ENCODE data around the gene CDCA8.

CDCA8 gene

DNA sequence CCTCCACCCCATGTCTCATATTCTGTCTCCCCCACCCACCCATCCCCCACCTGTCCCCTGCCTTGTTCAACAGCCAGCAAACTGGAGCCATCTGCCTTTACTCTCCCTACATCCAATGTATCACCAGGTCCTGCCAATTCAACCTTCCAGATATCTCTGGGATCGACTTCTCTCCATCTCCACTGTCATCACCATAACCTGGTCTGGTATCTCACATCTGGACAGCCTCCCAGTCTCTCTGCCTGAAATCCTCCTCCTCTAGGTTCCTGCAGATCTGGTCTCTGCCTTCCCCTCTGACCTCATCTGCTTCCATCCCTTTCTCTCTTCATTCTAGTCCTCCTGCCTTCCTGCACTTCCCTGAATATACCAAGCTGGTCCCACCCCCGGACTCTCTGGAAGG lies 22.2 kb upstream of the CDCA8 start:
- TF ChIP-seq, protein P1, sequence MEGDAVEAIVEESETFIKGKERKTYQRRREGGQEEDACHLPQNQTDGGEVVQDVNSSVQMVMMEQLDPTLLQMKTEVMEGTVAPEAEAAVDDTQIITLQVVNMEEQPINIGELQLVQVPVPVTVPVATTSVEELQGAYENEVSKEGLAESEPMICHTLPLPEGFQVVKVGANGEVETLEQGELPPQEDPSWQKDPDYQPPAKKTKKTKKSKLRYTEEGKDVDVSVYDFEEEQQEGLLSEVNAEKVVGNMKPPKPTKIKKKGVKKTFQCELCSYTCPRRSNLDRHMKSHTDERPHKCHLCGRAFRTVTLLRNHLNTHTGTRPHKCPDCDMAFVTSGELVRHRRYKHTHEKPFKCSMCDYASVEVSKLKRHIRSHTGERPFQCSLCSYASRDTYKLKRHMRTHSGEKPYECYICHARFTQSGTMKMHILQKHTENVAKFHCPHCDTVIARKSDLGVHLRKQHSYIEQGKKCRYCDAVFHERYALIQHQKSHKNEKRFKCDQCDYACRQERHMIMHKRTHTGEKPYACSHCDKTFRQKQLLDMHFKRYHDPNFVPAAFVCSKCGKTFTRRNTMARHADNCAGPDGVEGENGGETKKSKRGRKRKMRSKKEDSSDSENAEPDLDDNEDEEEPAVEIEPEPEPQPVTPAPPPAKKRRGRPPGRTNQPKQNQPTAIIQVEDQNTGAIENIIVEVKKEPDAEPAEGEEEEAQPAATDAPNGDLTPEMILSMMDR (IDR thresholded peaks at IDR 0.05; ENCODE audit: insufficient read depth, low read length), result no peak
- TF ChIP-seq GABPA (IDR thresholded peaks at IDR 0.05; ENCODE audit: low read depth) (no peak), POLR2AphosphoS5 (IDR thresholded peaks at IDR 0.05; ENCODE audit: low read depth) (no peak), SPI1 (IDR thresholded peaks at IDR 0.05; ENCODE audit: borderline replicate concordance, low read depth) (no peak)
- TF ChIP-seq, protein P2, sequence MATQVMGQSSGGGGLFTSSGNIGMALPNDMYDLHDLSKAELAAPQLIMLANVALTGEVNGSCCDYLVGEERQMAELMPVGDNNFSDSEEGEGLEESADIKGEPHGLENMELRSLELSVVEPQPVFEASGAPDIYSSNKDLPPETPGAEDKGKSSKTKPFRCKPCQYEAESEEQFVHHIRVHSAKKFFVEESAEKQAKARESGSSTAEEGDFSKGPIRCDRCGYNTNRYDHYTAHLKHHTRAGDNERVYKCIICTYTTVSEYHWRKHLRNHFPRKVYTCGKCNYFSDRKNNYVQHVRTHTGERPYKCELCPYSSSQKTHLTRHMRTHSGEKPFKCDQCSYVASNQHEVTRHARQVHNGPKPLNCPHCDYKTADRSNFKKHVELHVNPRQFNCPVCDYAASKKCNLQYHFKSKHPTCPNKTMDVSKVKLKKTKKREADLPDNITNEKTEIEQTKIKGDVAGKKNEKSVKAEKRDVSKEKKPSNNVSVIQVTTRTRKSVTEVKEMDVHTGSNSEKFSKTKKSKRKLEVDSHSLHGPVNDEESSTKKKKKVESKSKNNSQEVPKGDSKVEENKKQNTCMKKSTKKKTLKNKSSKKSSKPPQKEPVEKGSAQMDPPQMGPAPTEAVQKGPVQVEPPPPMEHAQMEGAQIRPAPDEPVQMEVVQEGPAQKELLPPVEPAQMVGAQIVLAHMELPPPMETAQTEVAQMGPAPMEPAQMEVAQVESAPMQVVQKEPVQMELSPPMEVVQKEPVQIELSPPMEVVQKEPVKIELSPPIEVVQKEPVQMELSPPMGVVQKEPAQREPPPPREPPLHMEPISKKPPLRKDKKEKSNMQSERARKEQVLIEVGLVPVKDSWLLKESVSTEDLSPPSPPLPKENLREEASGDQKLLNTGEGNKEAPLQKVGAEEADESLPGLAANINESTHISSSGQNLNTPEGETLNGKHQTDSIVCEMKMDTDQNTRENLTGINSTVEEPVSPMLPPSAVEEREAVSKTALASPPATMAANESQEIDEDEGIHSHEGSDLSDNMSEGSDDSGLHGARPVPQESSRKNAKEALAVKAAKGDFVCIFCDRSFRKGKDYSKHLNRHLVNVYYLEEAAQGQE (IDR thresholded peaks at IDR 0.05; ENCODE audit: insufficient replicate concordance, low read depth), result no peak
- peaks cover 3% of the 10 kb centered on the region for H3K27me3 ChIP-seq (ENCODE audit: insufficient read depth, poor library complexity, severe bottlenecking)

DNA sequence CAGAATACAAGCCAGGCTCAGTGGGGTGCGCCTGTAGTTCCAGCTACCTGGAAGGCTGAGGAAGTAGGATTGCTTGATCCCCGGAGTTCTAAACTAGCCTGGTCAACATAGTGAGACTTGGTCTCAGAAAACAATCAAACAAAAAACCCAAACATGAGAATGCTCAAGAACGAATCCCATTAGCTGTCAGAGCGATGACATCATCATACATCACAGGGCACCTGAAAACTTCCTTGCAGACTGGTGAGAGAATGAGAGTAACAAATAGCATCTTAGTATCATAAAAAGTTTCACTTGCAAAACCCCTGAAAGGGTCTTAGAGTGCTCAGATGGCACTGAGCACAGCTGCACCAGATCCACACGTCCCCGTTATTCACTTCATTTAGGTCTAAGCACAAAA lies 21.1 kb upstream of the CDCA8 start:
- no peak for DNase-seq (ENCODE audit: low read depth in 1 of 2, low spot score in 1 of 2)
- no peak overlapping the region for H3K27ac ChIP-seq (replicated peaks)
- no peak overlapping the region for H3K4me3 ChIP-seq (replicated peaks; ENCODE audit: insufficient read depth, low read length)
- TF ChIP-seq POLR2AphosphoS5 (IDR thresholded peaks at IDR 0.05; ENCODE audit: low read depth), result no peak
- TF ChIP-seq SPI1 (IDR thresholded peaks at IDR 0.05; ENCODE audit: borderline replicate concordance, low read depth), result no peak
- TF ChIP-seq GABPA (IDR thresholded peaks at IDR 0.05; ENCODE audit: low read depth), result no peak
- TF ChIP-seq, protein P2 (IDR thresholded peaks at IDR 0.05; ENCODE audit: insufficient replicate concordance, low read depth), result no peak
- TF ChIP-seq, protein P1 (IDR thresholded peaks at IDR 0.05; ENCODE audit: insufficient read depth, low read length), result no peak
- peaks cover 3% of the 10 kb centered on the region for H3K27me3 ChIP-seq (ENCODE audit: insufficient read depth, poor library complexity, severe bottlenecking)

More for the DNA sequence above, 22.2 kb upstream of the CDCA8 start:
- Histone ChIP-seq H3K4me3 (replicated peaks; ENCODE audit: insufficient read depth, low read length) (no peak overlapping the region), H3K27ac (replicated peaks) (no peak overlapping the region)
- no peak for DNase-seq (ENCODE audit: low read depth in 1 of 2, low spot score in 1 of 2)

DNA sequence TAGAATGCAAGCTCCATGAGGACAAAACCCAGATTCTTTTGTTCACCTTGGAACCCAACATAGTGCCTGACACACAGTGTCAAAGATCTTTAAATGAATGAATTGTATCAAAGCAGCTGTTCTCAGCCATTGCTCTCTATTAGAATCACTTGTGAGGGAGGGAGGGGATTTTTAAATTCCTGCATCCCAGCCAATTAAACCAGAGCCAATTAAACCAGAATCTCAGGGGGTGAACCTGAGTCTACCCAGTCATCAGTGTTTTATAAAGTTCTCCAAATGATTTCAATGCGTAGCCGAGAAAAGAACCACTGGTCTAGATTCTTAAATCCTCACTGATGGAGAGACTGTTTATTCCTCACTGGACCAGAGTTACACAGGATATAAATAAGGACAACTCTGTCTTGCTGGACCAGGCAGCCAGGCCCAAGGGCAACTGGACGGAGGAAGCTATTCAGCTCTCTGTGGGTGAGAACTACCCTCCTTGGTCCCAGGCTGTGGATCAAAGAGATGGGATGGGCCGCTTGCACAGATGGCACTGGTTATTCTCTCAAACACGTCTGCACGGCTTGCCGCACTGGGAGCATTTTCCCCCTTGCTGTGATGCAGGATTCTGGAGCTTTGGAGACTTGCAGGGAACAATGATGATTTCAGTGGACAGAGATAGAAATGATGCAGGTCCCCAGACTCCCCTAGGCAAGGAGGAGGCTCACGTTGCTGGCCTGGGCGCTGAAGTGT lies 20.0 kb upstream of the CDCA8 start:
- DNase-seq (ENCODE audit: low read depth in 1 of 2, low spot score in 1 of 2), result no peak
- Histone ChIP-seq H3K27ac (replicated peaks) (no peak overlapping the region), H3K27me3 (ENCODE audit: insufficient read depth, poor library complexity, severe bottlenecking) (peaks cover 3% of the 10 kb centered on the region), H3K4me3 (replicated peaks; ENCODE audit: insufficient read depth, low read length) (no peak overlapping the region)
- TF ChIP-seq POLR2AphosphoS5 (IDR thresholded peaks at IDR 0.05; ENCODE audit: low read depth) (no peak), GABPA (IDR thresholded peaks at IDR 0.05; ENCODE audit: low read depth) (no peak), SPI1 (IDR thresholded peaks at IDR 0.05; ENCODE audit: borderline replicate concordance, low read depth) (no peak)
- TF ChIP-seq, protein P1 (IDR thresholded peaks at IDR 0.05; ENCODE audit: insufficient read depth, low read length), result no peak
- TF ChIP-seq, protein P2 (IDR thresholded peaks at IDR 0.05; ENCODE audit: insufficient replicate concordance, low read depth), result no peak

All from HL-60 (cell line).